Subcutaneous abdominal adipose tissue (tissue), 5 donors: ENCODE results near the gene PARP12.

Experiments
- H3K27ac ChIP-seq: one replicate; pipeline ENCODE4 v1.7.0; 2013; ENCODE audit warnings: low read depth, mild to moderate bottlenecking, inconsistent platforms, low read length, moderate library complexity
- H3K27me3 ChIP-seq, 5 donors: one replicate each; pipeline ENCODE4 v1.7.0; 2013; ENCODE audit warnings: low read length in 5 of 5, inconsistent platforms in 1 of 5; ENCODE audit not compliant: control insufficient read depth in 5 of 5, insufficient read depth in 4 of 5
- H3K36me3 ChIP-seq, 5 donors: one replicate each; pipeline ENCODE4 v1.7.0; 2013; ENCODE audit warnings: low read length in 5 of 5; ENCODE audit not compliant: control insufficient read depth in 5 of 5, insufficient read depth in 5 of 5
- H3K4me1 ChIP-seq, 5 donors: one replicate each; pipeline ENCODE4 v1.7.0; 2013; ENCODE audit warnings: low read length in 5 of 5, mild to moderate bottlenecking in 3 of 5, moderate library complexity in 1 of 5; ENCODE audit not compliant: control insufficient read depth in 5 of 5, insufficient read depth in 5 of 5
- H3K4me3 ChIP-seq, 5 donors: one replicate each; pipeline ENCODE4 v1.7.0; 2013; ENCODE audit warnings: low read length in 5 of 5, low read depth in 1 of 5
- H3K9ac ChIP-seq, 5 donors: one replicate each; pipeline ENCODE4 v1.7.0; 2013; ENCODE audit warnings: low read length in 5 of 5, mild to moderate bottlenecking in 4 of 5, moderate library complexity in 3 of 5
- H3K9me3 ChIP-seq, 5 donors: one replicate each; pipeline ENCODE4 v1.7.0; 2013; ENCODE audit warnings: low read length in 5 of 5; ENCODE audit not compliant: control insufficient read depth in 5 of 5
- donor health status: healthy.
- donor health status: healthy.
- donor health status: healthy.
- donor health status: healthy.
- donor health status: healthy.

The PARP12 gene

GRCh38 chr7:140050100-140050499, 12.7 kb downstream of the PARP12 start:
- Histone ChIP-seq H3K4me1 (peaks cover 0 to 16% (median 0%) of the 10 kb centered on the region in 5 donors), H3K27me3 (no peaks in the 10 kb centered on the region), H3K36me3 (peaks cover 11 to 39% (median 24%) of the 10 kb centered on the region in 5 donors), H3K4me3 (no peak overlapping the region), H3K27ac (peak overlapping the region; percentile 27), H3K9ac (no peak overlapping the region), H3K9me3 (no peaks in the 10 kb centered on the region)

- Histone ChIP-seq H3K9me3 (no peaks in the 10 kb centered on the region), H3K9ac (no peak overlapping the region), H3K27ac (peak overlapping the region; percentile 27), H3K4me1 (peaks cover 0 to 16% (median 0%) of the 10 kb centered on the region in 5 donors), H3K27me3 (no peaks in the 10 kb centered on the region), H3K36me3 (peaks cover 11 to 35% (median 22%) of the 10 kb centered on the region in 5 donors), H3K4me3 (no peak overlapping the region)
These were observed 13.3 kb downstream of the PARP12 start for GRCh38 chr7:140049339-140050024.

- Histone ChIP-seq H3K27me3 (no peaks in the 10 kb centered on the region), H3K4me3 (no peak overlapping the region), H3K9ac (no peak overlapping the region), H3K4me1 (peaks cover 0 to 16% (median 0%) of the 10 kb centered on the region in 5 donors), H3K27ac (no peak overlapping the region), H3K36me3 (peaks cover 8 to 35% (median 22%) of the 10 kb centered on the region in 5 donors), H3K9me3 (no peaks in the 10 kb centered on the region)
These were observed 13.8 kb downstream of the PARP12 start for GRCh38 chr7:140048989-140049338.

GRCh38 chr7:140048138-140048537, 14.6 kb downstream of the PARP12 start:
- Histone ChIP-seq H3K36me3 (peaks cover 8 to 30% (median 20%) of the 10 kb centered on the region in 5 donors), H3K27me3 (no peaks in the 10 kb centered on the region), H3K9ac (no peak overlapping the region), H3K27ac (no peak overlapping the region), H3K4me1 (peaks cover 0 to 16% (median 0%) of the 10 kb centered on the region in 5 donors), H3K4me3 (no peak overlapping the region), H3K9me3 (no peaks in the 10 kb centered on the region)

GRCh38 chr7:140047197-140047596, 15.6 kb downstream of the PARP12 start:
- H3K36me3 ChIP-seq, result peaks cover 10 to 31% (median 20%) of the 10 kb centered on the region in 5 donors
- no peak overlapping the region for H3K27ac ChIP-seq
- H3K27me3 ChIP-seq, result no peaks in the 10 kb centered on the region
- no peaks in the 10 kb centered on the region for H3K9me3 ChIP-seq
- H3K9ac ChIP-seq, result no peak overlapping the region
- H3K4me3 ChIP-seq, result no peak overlapping the region
- peaks cover 0 to 16% (median 0%) of the 10 kb centered on the region in 5 donors for H3K4me1 ChIP-seq

- Histone ChIP-seq H3K4me1 (peaks cover 0 to 16% (median 0%) of the 10 kb centered on the region in 5 donors), H3K9ac (no peak overlapping the region)
These were observed 17.1 kb downstream of the PARP12 start for GRCh38 chr7:140045697-140046096.

GRCh38 chr7:140044251-140044650, 18.5 kb downstream of the PARP12 start:
- Histone ChIP-seq H3K9ac (no peak overlapping the region), H3K4me3 (no peak overlapping the region), H3K4me1 (peaks cover 0 to 9% (median 0%) of the 10 kb centered on the region in 5 donors), H3K36me3 (peaks cover 13 to 55% (median 37%) of the 10 kb centered on the region in 5 donors), H3K27me3 (no peaks in the 10 kb centered on the region), H3K27ac (no peak overlapping the region), H3K9me3 (no peaks in the 10 kb centered on the region)

More at GRCh38 chr7:140045697-140046096, 17.1 kb downstream of the PARP12 start:
- H3K4me3 ChIP-seq, result no peak overlapping the region
- H3K36me3 ChIP-seq, result peaks cover 13 to 44% (median 28%) of the 10 kb centered on the region in 5 donors
- H3K9me3 ChIP-seq, result no peaks in the 10 kb centered on the region
- H3K27me3 ChIP-seq, result no peaks in the 10 kb centered on the region
- H3K27ac ChIP-seq, result no peak overlapping the region

- H3K27me3 ChIP-seq, result no peaks in the 10 kb centered on the region
- peaks cover 9 to 58% (median 50%) of the 10 kb centered on the region in 5 donors for H3K36me3 ChIP-seq
- no peak overlapping the region for H3K9ac ChIP-seq
- no peak overlapping the region for H3K27ac ChIP-seq
- H3K9me3 ChIP-seq, result no peaks in the 10 kb centered on the region
- peaks cover 0 to 12% (median 4%) of the 10 kb centered on the region in 5 donors for H3K4me1 ChIP-seq
- no peak overlapping the region for H3K4me3 ChIP-seq
These were observed 20.4 kb downstream of the PARP12 start for GRCh38 chr7:140042386-140042670.

- H3K27ac ChIP-seq, result no peak overlapping the region
- H3K9ac ChIP-seq, result no peak overlapping the region
- H3K27me3 ChIP-seq, result no peaks in the 10 kb centered on the region
- peaks cover 9 to 58% (median 50%) of the 10 kb centered on the region in 5 donors for H3K36me3 ChIP-seq
- H3K9me3 ChIP-seq, result no peaks in the 10 kb centered on the region
- H3K4me1 ChIP-seq, result peaks cover 0 to 12% (median 4%) of the 10 kb centered on the region in 5 donors
- no peak overlapping the region for H3K4me3 ChIP-seq
These were observed 20.9 kb downstream of the PARP12 start for GRCh38 chr7:140041659-140042385.

- no peak overlapping the region for H3K4me3 ChIP-seq
- no peaks in the 10 kb centered on the region for H3K27me3 ChIP-seq
These were observed 22.9 kb downstream of the PARP12 start for GRCh38 chr7:140039896-140040295.

More at GRCh38 chr7:140039896-140040295, 22.9 kb downstream of the PARP12 start:
- Histone ChIP-seq H3K27ac (no peak overlapping the region), H3K9ac (no peak overlapping the region), H3K9me3 (no peaks in the 10 kb centered on the region), H3K36me3 (peaks cover 3 to 60% (median 44%) of the 10 kb centered on the region in 5 donors), H3K4me1 (peaks cover 0 to 12% (median 4%) of the 10 kb centered on the region in 5 donors)
